Cardiac muscle cell (in vitro differentiated cells and primary cell): Measurements from ENCODE around the gene DNASE1. TPM values are rescaled to one million over a fixed set of nuclear protein-coding genes. Genes with fewer than 3 reads are reported as not detected.
A peak's percentile ranks its signal among the peaks of the same experiment; 100 is the strongest.
"Not testable (repeated sequence)": the region's sequence is repeated elsewhere in the genome, so short reads cannot be mapped to it uniquely, and the experiment has no call there.

Source experiments
- DNase-seq, 2 donors: peaks; one replicate each; pipeline versions ENCODE4 v3.0.0 to v3.0.0-alpha.2; 2010 to 2017; ENCODE audit warnings: low read depth in 1 of 2, low spot score in 1 of 2
- H3K27ac ChIP-seq: fragments of 200-600 bp; sonication (generic); 2 replicates; pipeline ENCODE4 v1.5.1; 2016
- H3K27me3 ChIP-seq: fragments of 200-600 bp; sonication (generic); 2 replicates; pipeline ENCODE4 v1.6.0; 2016; ENCODE audit warnings: control low read depth
- H3K36me3 ChIP-seq: fragments of 200-600 bp; sonication (generic); 2 replicates; pipeline ENCODE4 v1.5.1; 2016; ENCODE audit warnings: control low read depth
- H3K4me1 ChIP-seq: fragments of 200-600 bp; sonication (generic); 2 replicates; pipeline ENCODE4 v1.8.1; 2017; ENCODE audit warnings: low read depth, mild to moderate bottlenecking, mixed run types
- H3K4me3 ChIP-seq: fragments of 200-600 bp; sonication (generic); 2 replicates; pipeline ENCODE4 v1.5.1; 2016; ENCODE audit warnings: mild to moderate bottlenecking
- H3K9me3 ChIP-seq: fragments of 200-600 bp; sonication (generic); 2 replicates; pipeline ENCODE4 v1.5.1; 2017; ENCODE audit warnings: low read depth, mild to moderate bottlenecking, control low read depth
- polyA plus RNA-seq: library from polyadenylated mRNA; unstranded; fragments of >200 nt; fragmentation: Nextera tagmentation; extraction: Ambion mirVana; gene quantifications from 2 replicates; pipeline ENCODE4 v1.2.1, GENCODE V29; 2016
- total RNA-seq: library from RNA; depleted of rRNA; stranded (reverse); fragments of >200 nt; gene quantifications from 2 replicates; pipeline ENCODE4 v1.2.3, GENCODE V29; 2016
- TF ChIP-seq, protein P1 (sequence below): IDR thresholded peaks from 2 replicates; pipeline ENCODE4 v1.5.1; 2012; ENCODE audit warnings: low read depth, mild to moderate bottlenecking, low read length

Gene DNASE1, protein sequence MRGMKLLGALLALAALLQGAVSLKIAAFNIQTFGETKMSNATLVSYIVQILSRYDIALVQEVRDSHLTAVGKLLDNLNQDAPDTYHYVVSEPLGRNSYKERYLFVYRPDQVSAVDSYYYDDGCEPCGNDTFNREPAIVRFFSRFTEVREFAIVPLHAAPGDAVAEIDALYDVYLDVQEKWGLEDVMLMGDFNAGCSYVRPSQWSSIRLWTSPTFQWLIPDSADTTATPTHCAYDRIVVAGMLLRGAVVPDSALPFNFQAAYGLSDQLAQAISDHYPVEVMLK
- 48.7 and 73.9 TPM in 2 replicates for total RNA-seq
- 28.1 and 38.1 TPM in 2 replicates for polyA plus RNA-seq

DNA sequence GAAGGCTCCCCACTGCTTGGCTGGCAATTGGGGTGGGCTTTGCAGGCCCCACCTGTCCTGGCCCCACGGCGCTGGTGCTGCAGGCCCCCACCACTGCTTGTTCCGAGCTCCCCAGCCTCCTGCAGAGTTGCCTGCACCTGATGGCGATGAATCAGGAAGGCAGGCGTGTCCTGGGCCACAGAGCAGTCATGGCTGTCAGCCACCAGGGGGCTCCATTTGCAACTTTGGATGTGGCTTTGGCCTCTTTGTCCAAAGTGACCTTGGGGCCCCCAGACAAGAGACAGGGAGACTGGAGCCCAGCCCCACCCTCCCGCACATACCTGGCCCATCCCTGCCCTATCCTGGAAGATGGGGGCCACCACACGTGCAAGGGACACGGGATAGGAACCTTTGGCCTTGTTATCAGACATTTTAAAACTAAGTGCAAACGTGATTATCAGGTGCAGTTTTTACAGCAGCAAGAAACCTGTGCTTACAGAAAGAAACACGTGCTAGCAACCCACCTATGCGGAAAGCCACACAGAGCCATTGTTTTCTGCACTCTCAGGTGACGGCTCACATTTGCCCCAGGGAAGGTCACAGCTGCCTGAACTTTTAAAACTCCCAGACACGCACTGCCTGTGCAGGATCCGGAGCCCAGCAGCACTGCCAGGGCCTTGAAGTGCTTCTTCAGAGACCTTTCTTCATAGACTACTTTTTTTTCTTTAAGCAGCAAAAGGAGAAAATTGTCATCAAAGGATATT lies at the start of gene DNASE1:
TSS of gene DNASE1 (plus strand) at position 443 of the 743 bp plus-strand sequence. CDS start 683 bp downstream, outside the sequence.
- DNase-seq: peak; percentile 64 to 81
- Histone ChIP-seq H3K27ac (peak within 1 kb of the TSS; percentile 68), H3K9me3 (no peaks in the 10 kb centered on the region), H3K27me3 (no peaks in the 10 kb centered on the region), H3K4me3 (no peak within 1 kb of the TSS), H3K4me1 (peaks cover 5% of the 10 kb centered on the region), H3K36me3 (peaks cover 16% of the 10 kb centered on the region)
- TF ChIP-seq, protein P1, sequence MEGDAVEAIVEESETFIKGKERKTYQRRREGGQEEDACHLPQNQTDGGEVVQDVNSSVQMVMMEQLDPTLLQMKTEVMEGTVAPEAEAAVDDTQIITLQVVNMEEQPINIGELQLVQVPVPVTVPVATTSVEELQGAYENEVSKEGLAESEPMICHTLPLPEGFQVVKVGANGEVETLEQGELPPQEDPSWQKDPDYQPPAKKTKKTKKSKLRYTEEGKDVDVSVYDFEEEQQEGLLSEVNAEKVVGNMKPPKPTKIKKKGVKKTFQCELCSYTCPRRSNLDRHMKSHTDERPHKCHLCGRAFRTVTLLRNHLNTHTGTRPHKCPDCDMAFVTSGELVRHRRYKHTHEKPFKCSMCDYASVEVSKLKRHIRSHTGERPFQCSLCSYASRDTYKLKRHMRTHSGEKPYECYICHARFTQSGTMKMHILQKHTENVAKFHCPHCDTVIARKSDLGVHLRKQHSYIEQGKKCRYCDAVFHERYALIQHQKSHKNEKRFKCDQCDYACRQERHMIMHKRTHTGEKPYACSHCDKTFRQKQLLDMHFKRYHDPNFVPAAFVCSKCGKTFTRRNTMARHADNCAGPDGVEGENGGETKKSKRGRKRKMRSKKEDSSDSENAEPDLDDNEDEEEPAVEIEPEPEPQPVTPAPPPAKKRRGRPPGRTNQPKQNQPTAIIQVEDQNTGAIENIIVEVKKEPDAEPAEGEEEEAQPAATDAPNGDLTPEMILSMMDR: peak; percentile 69

DNA sequence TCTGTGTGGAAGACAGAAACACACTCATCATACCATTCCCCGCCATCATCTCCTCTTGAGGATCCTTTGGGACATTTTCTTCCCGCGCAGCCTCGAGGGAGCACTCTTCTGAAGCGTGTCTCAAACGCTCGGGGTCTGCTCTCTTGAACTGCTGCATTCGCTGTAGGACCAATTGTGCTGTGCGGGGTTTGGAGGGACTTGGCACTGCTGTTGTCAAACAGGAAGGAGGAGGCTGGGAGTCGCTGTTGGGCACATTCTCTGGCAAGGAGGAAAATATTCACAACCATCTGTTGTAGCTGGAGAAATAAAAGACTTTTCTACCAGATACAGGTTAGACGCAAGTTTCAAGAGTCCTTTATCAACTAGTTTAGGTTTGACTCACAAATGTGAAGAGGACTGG lies 48.0 kb upstream of the DNASE1 start:
- H3K4me1 ChIP-seq: peaks cover 14% of the 10 kb centered on the region
- no peak for DNase-seq
- TF ChIP-seq, protein P1: no peak
- no peak overlapping the region for H3K4me3 ChIP-seq
- H3K9me3 ChIP-seq: no peaks in the 10 kb centered on the region
- no peak overlapping the region for H3K27ac ChIP-seq
- H3K27me3 ChIP-seq: no peaks in the 10 kb centered on the region
- H3K36me3 ChIP-seq: peaks cover 6% of the 10 kb centered on the region

DNA sequence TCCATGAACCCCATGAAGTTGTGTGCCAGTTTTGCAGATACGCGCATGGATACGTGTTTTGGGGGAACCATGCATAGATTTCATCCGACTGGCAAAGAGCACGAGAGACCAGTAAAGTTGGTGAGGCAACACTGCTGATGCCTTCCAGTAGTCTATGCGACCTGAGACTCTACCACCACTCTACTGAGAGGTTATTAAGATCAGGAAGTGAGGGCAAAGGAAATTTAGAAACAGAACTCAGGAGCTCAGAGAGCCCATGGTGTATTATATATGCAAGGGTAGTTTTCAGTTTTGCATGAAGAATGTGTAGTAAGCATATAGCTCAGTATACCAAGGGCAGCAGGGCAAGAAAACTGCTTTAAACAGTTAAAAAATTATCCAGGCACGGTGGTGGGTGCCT lies 47.3 kb upstream of the DNASE1 start:
- H3K9me3 ChIP-seq: no peaks in the 10 kb centered on the region
- no peak overlapping the region for H3K4me3 ChIP-seq
- H3K4me1 ChIP-seq: peaks cover 14% of the 10 kb centered on the region
- H3K27me3 ChIP-seq: no peaks in the 10 kb centered on the region
- TF ChIP-seq, protein P1: no peak
- peaks cover 6% of the 10 kb centered on the region for H3K36me3 ChIP-seq
- no peak overlapping the region for H3K27ac ChIP-seq
- no peak for DNase-seq

DNA sequence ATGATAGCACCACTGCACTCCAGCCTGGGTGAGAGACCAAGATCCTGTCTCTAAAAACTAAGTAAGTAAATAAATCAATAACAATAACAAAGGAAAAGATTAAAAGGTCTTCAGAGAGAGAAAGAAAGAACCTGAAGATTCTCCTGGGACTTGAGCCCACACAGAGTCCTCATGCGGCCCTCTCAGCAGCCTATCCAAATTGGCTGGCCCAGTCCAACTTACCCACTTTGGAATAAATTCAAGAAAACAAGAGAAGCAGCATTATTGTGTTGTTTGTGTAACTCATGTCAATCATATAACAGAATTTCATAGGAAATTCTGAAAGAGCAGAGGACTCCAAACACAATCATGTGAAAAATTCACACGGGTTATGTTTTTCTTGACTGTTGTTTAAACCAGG lies 46.9 kb upstream of the DNASE1 start:
- TF ChIP-seq, protein P1: no peak
- Histone ChIP-seq H3K36me3 (peaks cover 6% of the 10 kb centered on the region), H3K27ac (no peak overlapping the region), H3K27me3 (no peaks in the 10 kb centered on the region), H3K4me1 (peaks cover 14% of the 10 kb centered on the region), H3K4me3 (no peak overlapping the region), H3K9me3 (no peaks in the 10 kb centered on the region)
- no peak for DNase-seq

DNA sequence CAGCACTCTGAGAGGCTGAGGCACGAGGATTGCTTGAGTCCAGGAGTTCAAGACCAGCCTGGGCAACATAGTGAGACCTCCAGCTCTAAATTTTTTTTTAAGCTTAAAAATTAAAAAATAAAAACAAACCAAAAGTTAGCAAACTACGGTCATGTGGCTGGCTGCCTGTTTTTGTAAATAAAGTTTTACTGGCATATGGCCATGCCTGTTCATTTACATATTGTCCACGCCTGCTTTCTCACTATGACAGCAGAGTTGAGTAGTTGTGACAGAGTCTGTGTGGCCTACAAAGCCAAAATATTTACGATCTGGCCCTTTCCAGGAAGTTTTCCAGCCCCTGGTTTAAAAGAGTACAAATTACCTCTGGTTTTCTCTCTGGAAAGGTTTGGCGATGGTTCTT lies 46.4 kb upstream of the DNASE1 start:
- Histone ChIP-seq H3K27me3 (no peaks in the 10 kb centered on the region), H3K36me3 (peaks cover 6% of the 10 kb centered on the region), H3K4me1 (peaks cover 14% of the 10 kb centered on the region), H3K27ac (no peak overlapping the region), H3K4me3 (no peak overlapping the region), H3K9me3 (no peaks in the 10 kb centered on the region)
- DNase-seq: no peak
- TF ChIP-seq, protein P1: no peak

DNA sequence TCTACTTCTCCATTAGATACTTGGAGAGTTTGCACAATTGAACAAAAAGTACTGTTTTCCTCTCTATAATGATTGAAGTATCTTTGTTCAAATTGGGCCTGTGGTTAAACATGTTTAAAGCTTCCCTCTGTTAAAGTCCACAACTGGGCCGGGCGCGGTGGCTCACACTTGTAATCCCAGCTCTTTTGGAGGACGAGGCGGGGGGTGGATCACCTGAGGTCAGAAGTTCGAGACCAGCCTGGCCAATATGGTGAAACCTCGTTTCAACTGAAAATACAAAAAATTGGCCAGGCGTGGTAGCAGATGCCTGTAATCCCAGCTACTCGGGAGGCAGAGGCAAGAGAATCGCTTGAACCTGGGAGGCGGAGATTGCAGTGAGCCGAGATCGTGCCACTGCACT lies 45.5 kb upstream of the DNASE1 start:
- not testable (repeated sequence) for H3K27ac ChIP-seq, DNase-seq, H3K27me3 ChIP-seq, H3K4me3 ChIP-seq, H3K36me3 ChIP-seq, H3K9me3 ChIP-seq
- H3K4me1 ChIP-seq: peaks cover 14% of the 10 kb centered on the region
